NCI-H2081 (cell line): ENCODE results near the gene MTFP1.
A peak's percentile ranks its signal among the peaks of the same experiment; 100 is the strongest.
"Not testable (repeated sequence)": the region's sequence is repeated elsewhere in the genome, so short reads cannot be mapped to it uniquely, and the experiment has no call there.

Experiments used
- DNase-seq, 2 experiments: peaks; one replicate each; lab custom pipeline; 2025; lab: John Stamatoyannopoulos, UW

The MTFP1 gene, protein sequence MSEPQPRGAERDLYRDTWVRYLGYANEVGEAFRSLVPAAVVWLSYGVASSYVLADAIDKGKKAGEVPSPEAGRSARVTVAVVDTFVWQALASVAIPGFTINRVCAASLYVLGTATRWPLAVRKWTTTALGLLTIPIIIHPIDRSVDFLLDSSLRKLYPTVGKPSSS

DNA sequence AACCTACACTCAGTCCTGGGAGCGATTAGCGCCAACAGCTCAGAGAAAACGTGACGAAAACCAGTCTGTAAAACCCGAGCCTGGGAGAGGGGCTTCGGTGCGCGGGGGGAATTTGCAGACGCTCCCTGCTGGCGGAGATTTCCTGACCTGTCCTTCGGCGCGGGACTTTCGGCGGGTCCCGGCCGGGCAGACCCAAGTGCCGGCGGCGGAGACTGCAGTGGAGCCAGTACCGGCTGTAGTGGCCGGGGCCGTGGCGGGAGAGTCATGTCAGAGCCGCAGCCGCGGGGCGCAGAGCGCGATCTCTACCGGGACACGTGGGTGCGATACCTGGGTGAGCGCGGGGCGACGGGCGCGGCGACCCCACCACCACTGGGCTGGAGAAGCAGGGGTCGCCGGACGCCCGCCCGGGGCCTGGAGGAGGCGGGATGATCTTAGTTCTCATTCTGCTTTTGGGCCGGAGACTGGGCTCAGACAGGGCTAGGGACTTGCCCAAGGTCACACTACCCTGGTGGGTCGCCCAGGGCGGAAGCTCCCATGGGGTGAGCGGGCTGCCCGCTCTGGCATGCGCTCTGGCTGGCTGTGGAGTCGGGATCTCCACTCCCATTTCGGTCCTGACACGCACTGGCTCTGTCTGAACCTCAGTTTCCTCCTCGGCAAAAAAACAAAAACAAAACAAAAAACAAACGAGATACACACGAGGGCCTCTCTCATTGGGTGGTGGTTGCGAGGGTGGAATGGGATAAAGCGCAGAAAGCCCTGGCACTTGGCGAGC lies at the start of gene MTFP1:
TSS of gene MTFP1 (plus strand) at position 153 of the 772 bp plus-strand sequence. CDS start at position 265, 112 bp downstream.
- peak; percentile 41 to 56 for DNase-seq

DNA sequence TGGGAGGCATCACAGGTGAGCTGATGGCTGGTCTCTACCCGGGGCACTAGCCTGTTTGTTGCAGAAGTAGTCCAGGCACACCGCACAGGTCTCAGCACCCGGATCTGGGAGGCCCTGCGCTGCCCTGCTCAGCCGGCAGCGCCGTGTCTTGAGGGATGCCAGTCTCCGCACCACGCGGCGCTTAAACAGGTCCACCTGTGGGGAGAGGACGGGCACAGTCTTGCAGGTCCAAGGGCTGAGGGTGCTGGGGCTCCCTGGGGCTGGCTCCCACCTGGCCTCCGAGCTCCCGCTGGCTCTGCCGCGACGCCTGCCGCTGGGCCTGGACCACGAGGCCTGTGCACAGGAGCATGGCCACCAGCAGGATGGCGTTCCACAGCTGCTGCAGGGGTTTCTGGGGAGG lies 45.6 kb upstream of the MTFP1 start:
- DNase-seq: no peak

DNA sequence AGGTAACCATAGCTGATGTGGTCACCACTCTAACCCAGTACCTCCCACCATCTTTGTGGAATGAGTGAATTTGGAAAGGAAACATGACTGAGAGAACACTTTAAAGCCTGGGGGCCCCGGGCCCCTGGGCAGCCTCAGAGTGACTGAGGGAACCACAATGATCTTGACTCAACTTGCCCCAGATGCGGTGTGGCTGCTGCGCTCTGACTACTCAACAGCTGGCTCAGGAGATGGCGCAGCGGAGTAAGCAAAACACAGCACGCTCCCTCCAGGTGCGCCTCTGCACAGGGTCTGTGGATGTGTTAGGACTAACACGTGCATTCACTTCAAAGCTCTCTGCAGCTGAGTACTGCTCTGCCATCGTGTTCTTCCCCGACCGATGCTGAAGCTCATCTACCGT lies 44.3 kb upstream of the MTFP1 start:
- DNase-seq: no peak

DNA sequence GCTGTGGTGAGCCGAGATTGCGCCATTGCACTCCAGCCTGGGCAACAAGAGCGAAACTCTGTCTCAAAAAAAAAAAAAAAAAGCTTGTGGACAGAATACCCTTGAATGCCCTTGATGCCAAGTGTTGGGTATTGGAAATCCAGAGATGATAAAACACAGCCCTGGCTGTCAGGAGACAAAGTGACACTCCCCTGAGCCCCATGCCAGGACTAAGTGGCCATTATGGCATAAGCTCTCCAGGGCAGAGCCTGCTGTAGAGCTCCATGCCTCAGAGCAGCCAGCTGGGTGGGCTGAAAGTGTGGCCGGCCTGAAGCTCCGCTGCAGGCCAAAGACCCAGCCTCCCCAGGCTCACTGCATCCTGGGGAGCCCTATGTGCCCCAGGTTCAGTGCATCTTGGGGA lies 43.2 kb upstream of the MTFP1 start:
- no peak for DNase-seq

DNA sequence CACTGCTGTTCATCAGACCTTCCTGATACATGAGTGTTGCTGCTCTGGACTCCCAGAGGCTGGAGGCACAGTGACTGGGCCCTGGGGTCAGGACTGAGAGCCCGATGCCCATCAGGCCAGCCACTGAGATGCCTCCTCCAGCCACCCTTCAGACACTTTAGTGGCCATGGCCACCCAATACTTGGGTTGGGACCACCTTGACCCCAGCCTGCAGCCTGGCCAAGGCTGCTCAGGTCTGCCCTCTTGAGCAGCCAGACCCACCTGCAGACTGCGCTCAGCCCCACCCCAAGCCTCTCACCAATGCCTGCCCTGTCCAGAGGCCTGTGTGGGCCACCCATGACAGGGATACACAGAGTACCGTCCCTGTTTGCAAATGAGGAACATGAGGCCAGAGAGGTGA lies 42.5 kb upstream of the MTFP1 start:
- no peak for DNase-seq

DNA sequence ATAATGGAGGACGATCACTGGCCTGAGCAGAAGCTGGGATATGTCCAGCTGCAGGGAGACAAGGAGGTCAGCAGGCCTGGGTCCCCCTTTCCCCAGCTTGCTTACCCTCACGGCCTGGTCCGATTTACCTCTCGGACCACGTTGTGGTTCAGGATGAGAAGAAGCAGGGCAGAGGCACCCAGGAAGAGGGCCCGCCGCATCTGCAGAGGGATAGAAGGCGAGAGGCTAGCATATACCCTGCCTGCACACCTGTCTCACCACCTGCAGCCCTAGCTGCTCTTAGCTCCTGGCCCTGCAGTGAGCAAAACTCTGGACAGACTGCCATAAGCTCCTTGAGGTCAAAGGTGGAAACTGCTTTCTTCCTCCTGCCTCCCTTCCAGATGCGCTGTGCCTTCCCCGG lies 39.6 kb upstream of the MTFP1 start:
- DNase-seq: no peak

DNA sequence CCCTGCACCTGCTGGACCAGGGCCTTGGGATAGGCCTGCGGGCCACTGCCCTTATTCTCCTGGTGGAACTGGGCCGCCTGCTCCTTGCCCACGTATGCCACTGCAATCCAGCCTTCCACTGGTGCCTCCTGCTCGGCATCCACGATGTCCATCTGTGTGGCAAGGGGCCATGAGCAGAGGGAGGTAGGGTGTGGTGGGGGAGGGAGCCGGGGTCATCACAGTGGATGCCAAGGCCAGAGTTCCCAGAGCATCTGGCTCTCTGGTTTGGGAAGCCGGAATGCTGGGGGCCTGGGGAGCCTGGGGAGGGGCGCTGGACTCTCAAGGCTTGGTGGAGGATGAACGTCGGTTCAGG lies 39.0 kb upstream of the MTFP1 start:
- no peak for DNase-seq

DNA sequence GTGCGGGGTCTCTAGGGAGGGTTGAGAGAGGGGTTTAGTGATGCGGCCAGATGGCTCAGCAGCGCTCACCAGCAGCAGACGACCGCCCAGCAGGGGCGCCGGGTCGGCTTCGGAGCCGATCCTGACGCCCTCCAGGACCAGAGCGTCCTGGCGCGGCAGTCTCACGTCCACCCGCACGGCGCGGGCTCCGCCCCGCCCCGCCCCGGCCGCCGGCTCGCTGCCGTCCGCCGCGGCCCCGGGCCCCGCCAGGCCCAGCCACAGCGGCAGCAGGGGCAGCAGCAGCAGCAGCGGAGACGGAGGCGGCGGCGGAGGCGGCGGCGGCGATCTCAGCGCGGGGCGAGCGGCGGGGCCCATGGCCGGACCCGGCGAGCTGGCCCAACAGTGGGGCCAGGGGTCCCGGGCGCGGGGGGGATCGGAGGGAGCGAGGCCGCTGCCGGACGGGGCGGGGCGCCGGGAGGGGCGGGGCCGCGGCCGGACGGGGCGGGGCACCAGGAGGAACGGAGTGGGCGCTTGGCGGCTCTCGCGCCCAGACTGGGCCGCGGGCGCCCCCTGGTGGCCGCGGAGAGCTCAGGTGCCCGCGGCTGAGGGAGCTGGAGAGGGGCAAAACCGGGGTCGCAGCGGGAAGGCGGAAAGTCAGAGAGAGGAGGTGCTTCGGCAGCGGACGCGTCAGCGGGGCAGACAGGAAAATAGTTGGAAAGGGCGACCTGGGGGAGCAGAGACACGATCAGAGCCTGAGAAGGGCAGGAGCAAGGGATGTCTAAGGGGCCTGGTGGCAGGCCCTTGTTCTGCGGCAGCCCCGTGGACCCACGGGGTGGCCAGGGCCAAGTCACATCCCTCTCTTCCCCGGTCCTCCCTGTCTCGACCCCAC lies 38.4 kb upstream of the MTFP1 start, which contains the start of gene RNF215:
TSS of gene RNF215 (minus strand) at position 452 of the 868 bp plus-strand sequence. CDS start at position 354, 98 bp downstream.
- DNase-seq: peak; percentile 55 to 57

DNA sequence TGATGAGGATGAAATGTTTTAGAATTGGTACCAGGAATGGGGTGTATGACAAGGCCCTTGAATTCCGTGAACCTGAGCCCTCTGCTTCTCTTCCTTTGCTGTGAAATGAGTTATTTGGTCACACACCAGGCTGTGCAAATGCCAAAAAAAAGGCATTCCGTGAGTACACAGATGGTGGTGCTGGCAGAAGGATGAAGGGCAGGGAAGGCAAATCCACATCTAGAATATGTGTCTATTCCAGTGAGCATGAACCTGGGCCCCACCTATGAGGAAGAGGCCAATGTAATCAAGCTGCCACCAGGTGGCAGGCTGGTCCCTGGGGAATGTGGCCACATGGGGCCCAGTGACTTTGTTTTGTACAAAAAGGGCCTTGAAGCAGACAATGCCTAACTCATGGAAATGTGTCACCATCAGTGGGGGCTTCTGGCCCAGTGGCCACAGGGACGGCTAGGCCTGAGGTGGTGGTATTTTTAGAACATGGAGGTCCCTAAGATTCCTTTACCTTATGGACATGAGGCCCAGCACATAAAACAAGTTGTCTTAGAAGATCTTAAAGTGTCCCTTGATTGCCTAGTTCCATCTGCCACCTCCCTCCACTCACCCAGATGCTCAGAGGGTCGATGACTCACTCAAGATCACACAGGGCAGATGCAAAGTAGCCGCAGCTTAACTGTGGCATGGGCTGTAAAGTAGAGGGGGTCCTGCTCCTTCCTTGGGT lies 34.4 kb upstream of the MTFP1 start:
- DNase-seq: peak; percentile 62 to 65

DNA sequence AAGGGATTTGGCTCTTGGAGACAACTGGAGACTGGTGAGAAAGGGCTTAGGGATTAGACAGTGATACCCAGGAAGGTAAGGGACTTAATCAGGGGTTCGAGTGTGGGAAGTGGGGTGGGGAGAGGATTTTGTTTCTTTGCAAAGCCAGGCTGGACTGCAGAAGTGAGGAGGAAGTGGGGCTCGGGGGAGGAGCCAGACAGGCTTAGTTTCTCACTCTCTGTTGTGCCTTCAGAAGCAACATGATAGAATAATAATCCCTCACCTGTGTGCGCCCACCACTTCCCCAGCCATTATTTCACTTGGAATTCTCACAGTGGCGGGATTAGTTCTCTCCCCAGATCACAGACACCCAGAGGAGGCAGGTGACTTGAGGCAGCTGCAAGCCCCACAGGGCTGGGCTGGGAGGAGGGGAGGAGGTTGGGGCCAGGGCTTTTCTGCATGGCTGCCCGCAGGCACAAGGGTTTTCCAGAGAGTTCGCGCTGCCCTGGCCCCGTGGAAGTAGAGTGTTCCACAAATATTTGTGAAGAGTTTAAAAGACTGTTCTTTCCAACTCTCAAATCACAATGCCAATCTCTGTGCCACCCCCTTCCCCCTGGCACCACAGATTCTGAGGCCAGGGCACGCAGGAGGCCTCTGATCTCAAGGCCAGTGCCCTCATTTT lies 32.8 kb upstream of the MTFP1 start:
- DNase-seq: no peak

DNA sequence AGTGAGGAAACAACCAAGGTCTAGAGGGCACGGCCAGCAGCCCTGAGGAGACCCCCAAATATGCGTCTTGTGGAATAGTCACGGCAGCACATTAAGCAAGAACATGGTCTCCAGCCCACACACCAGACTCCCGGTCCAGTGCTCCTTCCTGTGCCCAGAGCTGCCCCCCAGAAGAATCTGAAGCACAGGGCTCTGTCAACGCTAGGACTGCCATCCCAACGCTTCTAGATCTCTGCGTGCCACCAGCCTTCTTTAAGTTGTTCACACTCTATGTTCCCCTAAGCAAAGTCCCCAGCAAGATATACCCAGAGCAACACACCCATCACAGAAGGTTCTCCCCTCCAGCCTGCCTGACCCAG lies 32.3 kb upstream of the MTFP1 start:
- no peak for DNase-seq

DNA sequence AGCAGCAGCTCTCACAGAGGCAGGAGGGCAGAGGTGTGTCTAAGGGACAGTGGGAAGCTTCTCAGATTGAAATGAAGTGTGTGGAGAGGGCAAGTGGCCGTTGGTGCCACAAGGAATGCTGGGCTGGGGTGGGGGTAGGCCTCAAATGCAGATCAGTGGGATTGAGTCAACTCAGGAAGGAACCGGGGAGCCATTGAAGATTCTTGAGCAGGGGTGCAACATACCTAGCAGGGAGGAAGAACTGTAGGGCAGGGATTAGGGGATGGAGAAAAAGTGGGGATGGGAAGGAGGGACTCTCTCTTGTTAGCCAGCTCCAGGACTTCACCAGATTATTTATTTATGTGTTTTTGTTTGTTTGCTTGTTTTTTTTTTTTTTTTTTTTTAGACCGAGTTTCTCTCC lies 31.7 kb upstream of the MTFP1 start:
- DNase-seq: no peak

DNA sequence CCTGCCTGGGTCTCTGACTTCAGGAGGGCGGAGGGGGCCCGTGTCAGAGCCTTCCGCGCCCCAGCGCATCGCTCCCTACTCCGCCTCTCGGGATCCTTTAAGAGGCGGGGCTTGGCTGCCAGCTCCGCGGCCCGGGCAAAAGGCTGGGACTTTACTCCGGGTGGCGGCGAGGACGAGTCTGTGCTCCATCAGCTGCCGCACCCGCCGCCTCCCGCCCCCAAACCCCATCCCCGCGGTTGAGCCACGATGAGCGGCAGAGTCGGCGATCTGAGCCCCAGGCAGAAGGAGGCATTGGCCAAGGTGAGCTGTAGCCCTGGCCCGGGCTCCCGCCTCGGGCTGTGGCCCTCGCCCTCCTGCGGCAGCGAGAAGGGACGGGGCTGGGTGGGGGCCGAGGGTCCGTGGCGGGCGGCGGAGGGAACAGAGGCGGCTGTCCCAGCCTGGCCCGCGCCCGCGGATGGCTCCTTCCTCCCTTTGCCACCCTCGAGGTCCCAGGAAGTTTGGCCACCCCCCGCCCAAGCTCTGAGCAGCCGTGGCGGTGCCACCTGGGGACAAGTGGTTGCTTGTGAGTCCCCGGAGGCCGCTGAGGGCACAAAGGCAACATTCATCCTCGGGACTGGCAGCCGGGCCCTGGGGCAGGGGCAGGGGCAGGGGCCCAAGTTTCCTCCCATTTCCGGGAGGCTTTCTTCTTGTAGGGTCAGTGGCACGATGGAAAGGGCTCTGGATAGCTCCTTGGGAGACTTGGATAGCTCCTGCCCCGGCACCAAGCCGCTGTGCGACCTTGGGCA lies 28.5 kb upstream of the MTFP1 start, which contains the start of gene SEC14L2:
TSS of gene SEC14L2 (plus strand) at position 148 of the 785 bp plus-strand sequence. CDS start at position 247, 99 bp downstream.
- peak; percentile 22 to 41 for DNase-seq

DNA sequence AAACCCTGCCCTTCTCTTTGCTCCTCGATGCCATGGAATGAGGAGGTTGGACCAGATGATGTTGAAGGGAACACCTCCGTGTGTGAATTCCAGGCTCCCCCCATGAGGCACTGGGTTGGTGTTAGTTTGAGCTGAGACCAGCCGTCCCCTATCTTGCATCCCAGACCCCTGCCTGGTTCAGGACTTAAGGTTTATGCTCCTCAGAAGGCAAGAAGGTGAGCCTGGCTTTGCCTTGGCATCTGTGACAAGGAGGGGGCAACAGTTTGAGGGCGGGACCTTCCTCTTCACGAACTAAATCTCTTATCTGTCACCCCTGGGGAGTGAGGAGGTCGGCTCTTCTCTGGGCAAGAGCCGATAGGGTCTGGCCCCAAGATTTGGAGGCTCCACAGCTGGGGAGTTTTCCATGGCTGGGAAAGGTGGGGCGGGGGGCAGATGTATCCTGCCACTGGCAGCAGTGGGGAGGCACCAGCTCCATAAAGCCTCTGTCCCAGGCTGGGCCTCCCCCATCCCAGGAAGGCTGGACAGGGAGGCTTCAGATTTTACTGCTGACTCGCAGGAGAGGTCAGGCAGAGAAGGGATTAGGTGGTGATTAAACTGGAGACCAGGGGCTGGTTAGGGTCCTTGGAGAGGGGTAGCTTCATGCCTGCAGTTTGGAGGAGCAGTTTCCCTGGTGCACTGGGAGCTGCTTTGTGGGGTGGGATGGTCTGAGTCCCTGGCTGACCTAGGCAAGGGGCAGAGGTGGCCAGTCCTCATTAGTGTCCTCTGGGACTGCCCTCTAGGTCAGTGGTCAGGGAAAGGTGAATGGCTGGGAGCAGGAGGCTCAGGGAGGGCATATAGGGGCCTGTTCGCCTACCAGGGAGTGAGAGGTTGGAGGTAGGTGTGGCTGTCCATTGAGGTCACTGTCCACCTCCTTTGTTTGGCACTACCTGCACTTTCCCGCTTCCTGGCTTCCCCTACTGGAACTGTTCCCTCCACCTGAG lies 27.6 kb upstream of the MTFP1 start:
- no peak for DNase-seq

DNA sequence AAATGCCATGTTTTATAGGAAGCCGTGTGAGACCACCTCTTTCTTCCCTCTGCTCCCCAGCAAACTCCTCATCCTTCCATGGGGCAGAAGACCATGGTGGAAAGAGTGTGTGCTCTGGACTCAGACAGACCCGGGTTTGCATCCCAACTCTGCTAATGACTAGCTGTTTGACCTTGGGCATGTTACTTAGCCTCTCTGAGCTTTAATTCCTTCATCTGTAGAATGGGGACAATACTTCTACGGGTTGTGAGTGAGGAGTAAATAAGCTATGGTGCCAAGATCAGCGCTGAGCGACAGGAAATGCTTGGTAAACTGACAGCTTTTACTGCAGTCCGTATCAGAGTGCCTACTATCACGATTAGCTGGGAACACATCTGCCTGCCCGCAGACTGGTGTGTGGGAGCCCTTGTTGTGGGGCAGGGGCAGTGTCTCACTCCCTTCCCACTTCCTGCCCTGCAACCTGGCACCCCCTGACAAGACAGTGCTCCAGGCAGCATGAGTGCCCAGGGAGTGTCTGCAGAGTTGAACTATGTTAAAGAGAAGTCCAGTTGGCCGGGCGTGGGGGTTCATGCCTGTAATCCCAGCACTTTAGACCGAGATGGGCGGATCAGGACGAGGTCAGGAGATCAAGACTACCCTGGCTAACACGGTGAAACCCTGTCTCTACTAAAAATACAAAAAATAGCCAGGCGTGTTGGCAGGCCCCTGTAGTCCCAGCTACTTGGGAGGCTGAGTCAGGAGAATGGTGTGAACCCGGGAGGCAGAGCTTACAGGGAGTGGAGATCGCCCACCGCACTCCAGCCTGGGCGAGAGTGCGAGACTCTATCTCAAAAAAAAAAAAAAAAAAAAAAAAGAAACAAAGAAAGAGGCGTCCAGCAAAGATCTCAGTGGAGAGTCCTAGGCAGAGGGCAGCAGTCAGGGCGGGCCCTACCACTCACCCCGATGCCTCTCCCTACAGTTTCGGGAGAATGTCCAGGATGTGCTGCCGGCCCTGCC lies 26.6 kb upstream of the MTFP1 start:
- DNase-seq: no peak

DNA sequence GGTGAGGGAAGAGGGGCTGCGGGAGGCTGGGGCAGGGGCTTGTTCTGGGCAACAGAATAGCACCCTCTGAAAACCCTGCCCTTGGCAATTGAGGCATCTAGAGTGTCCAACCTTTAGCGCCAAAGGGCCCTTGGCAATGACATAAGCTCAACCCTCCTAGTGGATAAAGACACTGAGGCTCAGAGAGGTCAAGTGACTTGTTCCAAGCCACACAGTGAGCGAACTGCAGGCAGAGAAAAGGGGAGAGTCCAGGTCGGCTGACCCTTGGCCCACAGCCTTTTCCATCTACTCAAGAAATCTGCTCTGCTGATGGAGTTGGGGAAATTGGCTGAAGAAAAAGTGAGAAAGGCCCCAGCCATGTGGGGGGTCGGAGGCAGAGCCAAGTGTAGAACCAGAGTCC lies 25.9 kb upstream of the MTFP1 start:
- no peak for DNase-seq

DNA sequence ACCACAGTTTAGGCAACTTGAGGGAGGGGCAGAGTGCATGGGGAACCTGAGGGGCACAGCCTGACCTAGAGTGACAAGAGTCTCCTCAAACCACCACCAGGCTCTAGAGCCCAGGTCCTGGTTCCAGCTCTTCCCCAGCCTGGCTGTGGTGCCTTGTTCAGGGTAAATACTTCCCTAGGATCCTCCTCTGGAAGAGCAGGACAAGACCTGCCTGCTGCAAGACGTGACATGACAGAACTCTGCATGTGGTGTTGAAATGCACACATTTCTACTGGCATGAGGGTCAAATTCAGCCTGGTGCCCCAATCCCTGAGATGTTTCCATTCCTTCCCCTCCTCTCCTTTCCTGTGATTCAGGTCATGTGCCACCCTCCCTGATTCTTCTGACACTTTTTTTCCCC lies 25.4 kb upstream of the MTFP1 start:
- no peak for DNase-seq

DNA sequence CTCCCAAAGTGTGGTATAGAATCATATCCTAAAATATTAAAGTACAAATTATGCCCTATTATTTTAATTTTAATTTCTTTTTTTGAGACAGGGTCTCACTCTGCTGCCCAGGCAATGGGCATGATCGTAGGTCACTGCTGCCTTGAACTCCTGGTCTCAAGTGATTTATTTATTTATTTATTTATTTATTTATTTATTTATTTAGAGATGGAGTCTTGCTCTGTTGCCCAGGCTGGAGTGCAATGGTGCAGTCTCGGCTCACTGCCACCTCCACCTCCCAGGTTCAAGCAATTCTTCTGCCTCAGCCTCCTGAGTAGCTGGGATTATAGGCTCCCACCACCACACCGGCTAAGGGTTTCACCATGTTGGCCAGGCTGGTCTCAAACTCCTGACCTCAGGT lies 24.5 kb upstream of the MTFP1 start:
- not testable (repeated sequence) for DNase-seq
